HCT116 (cell line): Measurements from ENCODE around the gene CFAP410. TPM values are rescaled to one million over a fixed set of nuclear protein-coding genes. Genes with fewer than 3 reads are reported as not detected.

Experiments
- ATAC-seq: fragments of 200-7000 bp; cut with Tn5 transposase; 2 replicates; pipeline ENCODE4 v1.9.1; 2020; ENCODE audit warnings: mild to moderate bottlenecking, moderate library complexity
- BruUV-seq: library from RNA; stranded (reverse); fragments of 400-500 nt; replicated peaks from 2 replicates; lab custom pipeline; 2021; lab: Mats Ljungman, UMichigan
- CTCF ChIA-PET: fragments of 300-600 bp; sonication (Branson Sonifier 250); formaldehyde crosslinking; loops from one replicate; lab custom pipeline; 2021; ENCODE audit warnings: antibody characterized with exemption; lab: Charles Lee
- POLR2A ChIA-PET: fragments of 300-600, 350-600 bp; sonication (Branson Sonifier 250); formaldehyde crosslinking; loops from one replicate; lab custom pipeline; 2021; ENCODE audit warnings: antibody characterized with exemption; lab: Charles Lee
- RAD21 ChIA-PET, 2 experiments: fragments of 300-600 bp; sonication (Branson Sonifier 250); formaldehyde crosslinking; loops; one replicate each; lab custom pipeline; 2023; ENCODE audit warnings: low total read pairs in 2 of 2; ENCODE audit not compliant: uncharacterized antibody in 2 of 2, unreplicated experiment in 2 of 2, low non-redundant PET in 1 of 2; lab: Charles Lee
- DNase-seq: peaks from one replicate; pipeline ENCODE4 v3.0.0-alpha.2; 2010; ENCODE audit warnings: low read depth, low spot score
- H2AFZ ChIP-seq: fragments of 200-600 bp; shearing (Covaris generic), sonication (generic); 2 replicates; pipeline ENCODE4 v1.6.1; 2017; ENCODE audit warnings: low read depth, mixed run types, mixed read lengths, antibody characterized with exemption, low read length; ENCODE audit not compliant: poor library complexity, severe bottlenecking
- H3K27ac ChIP-seq: 2 replicates; pipeline ENCODE4 v1.5.1; 2012; ENCODE audit warnings: low read depth, low read length
- H3K27me3 ChIP-seq: fragments of 200-600 bp; sonication (generic); 2 replicates; pipeline ENCODE4 v1.6.1; 2016; ENCODE audit warnings: mixed run types, low read length, mixed read lengths; ENCODE audit not compliant: insufficient read depth
- H3K36me3 ChIP-seq, 2 experiments: fragments of 200-500 bp in 1 of 2; fragments of 200-600 bp in 1 of 2; sonication (Bioruptor generic) in 1 of 2; sonication (generic) in 1 of 2; 2 replicates each; pipeline versions ENCODE4 v1.5.1 to v1.6.1; 2014 to 2016; ENCODE audit warnings: low read length in 2 of 2, inconsistent platforms in 1 of 2, mixed read lengths in 1 of 2, mixed run types in 1 of 2; ENCODE audit not compliant: insufficient read depth in 2 of 2, control insufficient read depth in 1 of 2
- H3K4me1 ChIP-seq, 2 experiments: fragments of 200-600 bp in 1 of 2; sonication (generic) in 1 of 2; 2 replicates each; pipeline versions ENCODE4 v1.5.1 to v1.6.1; 2012 to 2017; ENCODE audit warnings: low read length in 2 of 2, inconsistent platforms in 1 of 2, mild to moderate bottlenecking in 1 of 2, mixed read lengths in 1 of 2, mixed run types in 1 of 2, moderate library complexity in 1 of 2; ENCODE audit not compliant: insufficient read depth in 2 of 2, control insufficient read depth in 1 of 2
- H3K4me2 ChIP-seq: fragments of 200-600 bp; sonication (generic); 2 replicates; pipeline ENCODE4 v1.6.1; 2017; ENCODE audit warnings: mixed run types, low read length, mixed read lengths
- H3K4me3 ChIP-seq, 2 experiments: fragments of 200-600 bp in 1 of 2; sonication (generic) in 1 of 2; replicated peaks in 1 of 2; 2 replicates each; pipeline ENCODE4 v1.5.1; 2011 to 2016; ENCODE audit warnings: low read length in 2 of 2, control low read depth in 1 of 2, low read depth in 1 of 2, mild to moderate bottlenecking in 1 of 2, mixed read lengths in 1 of 2, mixed run types in 1 of 2
- H3K79me2 ChIP-seq: fragments of 200-600 bp; sonication (generic); 2 replicates; pipeline ENCODE4 v1.6.1; 2017; ENCODE audit warnings: mild to moderate bottlenecking, mixed run types, low read length, moderate library complexity, mixed read lengths; ENCODE audit not compliant: insufficient read depth
- H3K9ac ChIP-seq: fragments of 200-600 bp; sonication (generic); 2 replicates; pipeline ENCODE4 v1.6.1; 2016; ENCODE audit warnings: low read length, mixed read lengths
- H3K9me2 ChIP-seq: fragments of 200-600 bp; sonication (generic), shearing (Covaris generic); 2 replicates; pipeline ENCODE4 v1.6.1; 2017; ENCODE audit warnings: mixed run types, mild to moderate bottlenecking, moderate library complexity; ENCODE audit not compliant: insufficient read depth
- H3K9me3 ChIP-seq, 2 experiments: fragments of 200-500 bp in 1 of 2; fragments of 200-600 bp in 1 of 2; sonication (Bioruptor generic) in 1 of 2; sonication (generic) in 1 of 2; 2 replicates each; pipeline ENCODE4 v1.6.1; 2014 to 2017; ENCODE audit warnings: low read length in 2 of 2, mixed read lengths in 2 of 2, inconsistent platforms in 1 of 2, low read depth in 1 of 2, mild to moderate bottlenecking in 1 of 2, mixed run types in 1 of 2, moderate library complexity in 1 of 2; ENCODE audit not compliant: control insufficient read depth in 1 of 2, insufficient read depth in 1 of 2
- H4K20me1 ChIP-seq: fragments of 200-600 bp; sonication (generic), shearing (Covaris generic); 2 replicates; pipeline ENCODE4 v1.6.1; 2017; ENCODE audit warnings: mixed run types, mild to moderate bottlenecking, moderate library complexity; ENCODE audit not compliant: insufficient read depth
- ATF3 ChIP-seq: IDR thresholded peaks from 2 replicates; pipeline ENCODE4 v1.6.1; 2012
- CEBPB ChIP-seq: IDR thresholded peaks from 2 replicates; pipeline ENCODE4 v1.6.1; 2012; ENCODE audit warnings: low read depth
- EGR1 ChIP-seq: IDR thresholded peaks from 2 replicates; pipeline ENCODE4 v1.6.1; 2012; ENCODE audit warnings: low read depth
- ELF1 ChIP-seq: IDR thresholded peaks from 2 replicates; pipeline ENCODE4 v1.6.1; 2012; ENCODE audit warnings: low read depth, borderline replicate concordance
- EZH2 ChIP-seq: fragments of 200-600 bp; sonication (generic); IDR thresholded peaks from 2 replicates; pipeline ENCODE4 v1.6.1; 2017; ENCODE audit warnings: antibody characterized with exemption, mixed run types
- EZH2phosphoT487 ChIP-seq: fragments of 200-600 bp; IDR thresholded peaks from 2 replicates; pipeline ENCODE4 v1.6.1; 2018; ENCODE audit warnings: antibody characterized with exemption, borderline replicate concordance
- FOSL1 ChIP-seq: IDR thresholded peaks from 2 replicates; pipeline ENCODE4 v1.6.1; 2012; ENCODE audit warnings: low read depth
- MAX ChIP-seq: IDR thresholded peaks from 2 replicates; pipeline ENCODE4 v1.6.1; 2012
- POLR2A ChIP-seq: IDR thresholded peaks from 2 replicates; pipeline ENCODE4 v1.7.0; 2011; ENCODE audit warnings: borderline replicate concordance; ENCODE audit not compliant: insufficient read depth, insufficient read length; ENCODE audit errors: extremely low read depth
- POLR2AphosphoS5 ChIP-seq: IDR thresholded peaks from 2 replicates; pipeline ENCODE4 v1.6.1; 2011; ENCODE audit warnings: mild to moderate bottlenecking, low read depth, low read length, moderate library complexity
- SIN3A ChIP-seq: IDR thresholded peaks from 2 replicates; pipeline ENCODE4 v1.6.1; 2012; ENCODE audit warnings: low read depth
- SP1 ChIP-seq: IDR thresholded peaks from 2 replicates; pipeline ENCODE4 v1.6.1; 2012; ENCODE audit warnings: low read depth
- TCF7L2 ChIP-seq: IDR thresholded peaks from 2 replicates; pipeline ENCODE4 v1.7.0; 2011; ENCODE audit warnings: borderline replicate concordance, inconsistent platforms; ENCODE audit not compliant: insufficient read depth, insufficient read length; ENCODE audit errors: extremely low read depth
- ZBTB33 ChIP-seq: IDR thresholded peaks from 2 replicates; pipeline ENCODE4 v1.6.1; 2011; ENCODE audit warnings: mild to moderate bottlenecking, low read length, moderate library complexity; ENCODE audit not compliant: insufficient replicate concordance; ENCODE audit errors: extremely low read depth
- ZFX ChIP-seq: fragments of 450-650 bp; IDR thresholded peaks from 2 replicates; pipeline ENCODE4 v1.6.1; 2017
- intact Hi-C: fragments of 100-400 bp; cut with micrococcal nuclease; formaldehyde crosslinking; loops from 2 replicates; pipeline ENCODE4 v1.10.0; 2022
- total RNA-seq: library from RNA; stranded (reverse); gene quantifications from one replicate; pipeline ENCODE4 v1.2.1, GENCODE V29; 2021; ENCODE audit not compliant: unreplicated experiment

The CFAP410 gene
- total RNA-seq, 1 experiment from 2014 or later = 15.3 TPM

- TF ChIP-seq ZBTB33 = no peak
- TF ChIP-seq POLR2AphosphoS5 = no peak
- no peak for TF ChIP-seq TCF7L2
- TF ChIP-seq ELF1 = no peak
- TF ChIP-seq SIN3A = no peak
- TF ChIP-seq SP1 = no peak
- TF ChIP-seq POLR2A = no peak
- no peak for TF ChIP-seq ATF3
- TF ChIP-seq ZFX = no peak
- no peak for TF ChIP-seq EZH2
Measured at GRCh38 chr21:44296103-44296519, 43.1 kb downstream of the CFAP410 start (continued).

- ATAC-seq = no peak
- H3K9me2 ChIP-seq = no peaks in the 10 kb centered on the region
- intact Hi-C loops = no loop called here
- H3K36me3 ChIP-seq = no peaks in the 10 kb centered on the region
- ChIA-PET POLR2A (no interaction called here), RAD21 (no interaction called here)
- DNase-seq = no peak
- H3K9me3 ChIP-seq = no peaks in the 10 kb centered on the region
- no peaks in the 10 kb centered on the region for H3K27me3 ChIP-seq
- H3K9ac ChIP-seq = no peak overlapping the region
- peaks cover 5 to 27% of the 10 kb centered on the region in 2 experiments for H3K4me1 ChIP-seq
- no peak for TF ChIP-seq EZH2phosphoT487
- no peak for TF ChIP-seq CEBPB
- TF ChIP-seq POLR2AphosphoS5 = no peak
- TF ChIP-seq ZFX = no peak
- no peak for TF ChIP-seq POLR2A
- TF ChIP-seq EGR1 = no peak
- no peak for TF ChIP-seq TCF7L2
- TF ChIP-seq MAX = no peak
- TF ChIP-seq FOSL1 = no peak
- TF ChIP-seq, all 23 proteins: peak for 0
- no peak overlapping the region for H3K27ac ChIP-seq
- H4K20me1 ChIP-seq = no peaks in the 10 kb centered on the region
- no TSS peak for BruUV-seq
- peaks cover 2% of the 10 kb centered on the region for H3K79me2 ChIP-seq
- CTCF ChIA-PET = no interaction called here
- H3K4me2 ChIP-seq = no peak overlapping the region
- H3K4me3 ChIP-seq = no peak overlapping the region
- H2AFZ ChIP-seq = no peak overlapping the region
Measured at GRCh38 chr21:44295646-44296045, 43.5 kb downstream of the CFAP410 start.
